HG03025 (cell line): ENCODE measurements around the gene BMPR2.
"Not testable (repeated sequence)": the region's sequence is repeated elsewhere in the genome, so short reads cannot be mapped to it uniquely, and the experiment has no call there.

ENCODE experiments used
- ATAC-seq: cut with Tn5 transposase; IDR thresholded peaks from one replicate; pipeline ENCODE4 v1.9.1; 2021; ENCODE audit warnings: mild to moderate bottlenecking, moderate library complexity; ENCODE audit not compliant: unreplicated experiment, low FRiP score

The BMPR2 gene

DNA sequence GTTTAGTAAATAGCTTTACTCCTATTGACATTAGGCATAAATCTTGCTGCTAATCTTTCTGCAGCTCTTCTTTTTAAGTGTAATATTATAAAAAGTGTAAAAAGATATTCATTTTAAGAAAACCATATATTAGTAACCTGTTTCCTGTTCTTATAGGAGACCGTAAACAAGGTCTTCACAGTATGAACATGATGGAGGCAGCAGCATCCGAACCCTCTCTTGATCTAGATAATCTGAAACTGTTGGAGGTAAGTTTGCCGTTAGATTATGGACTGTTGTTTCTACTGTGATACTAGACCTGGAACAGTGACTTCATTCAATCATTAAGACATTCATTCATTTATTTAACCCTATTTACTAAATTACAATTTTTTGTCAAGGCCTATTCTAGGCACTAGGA is 138.6 kb downstream of the BMPR2 start:
- no peak for ATAC-seq

DNA sequence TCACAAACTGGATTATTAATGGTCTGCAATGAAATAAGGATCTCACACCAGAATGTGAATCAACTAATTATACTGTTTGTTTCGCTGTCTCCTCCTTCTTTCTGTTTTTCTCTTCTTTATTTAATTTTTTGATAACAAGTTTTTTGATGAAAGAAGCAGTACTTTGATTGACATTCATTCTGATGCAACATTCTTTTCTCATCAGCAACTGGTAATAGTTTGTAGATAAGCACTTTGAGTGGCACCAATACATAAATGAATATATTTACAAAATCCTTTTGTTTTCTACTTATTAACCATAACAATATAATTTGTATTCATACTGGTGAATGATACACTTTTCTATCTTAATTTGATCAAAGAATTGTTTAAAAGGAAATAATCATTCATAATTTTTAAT is 143.3 kb downstream of the BMPR2 start:
- ATAC-seq, result no peak

DNA sequence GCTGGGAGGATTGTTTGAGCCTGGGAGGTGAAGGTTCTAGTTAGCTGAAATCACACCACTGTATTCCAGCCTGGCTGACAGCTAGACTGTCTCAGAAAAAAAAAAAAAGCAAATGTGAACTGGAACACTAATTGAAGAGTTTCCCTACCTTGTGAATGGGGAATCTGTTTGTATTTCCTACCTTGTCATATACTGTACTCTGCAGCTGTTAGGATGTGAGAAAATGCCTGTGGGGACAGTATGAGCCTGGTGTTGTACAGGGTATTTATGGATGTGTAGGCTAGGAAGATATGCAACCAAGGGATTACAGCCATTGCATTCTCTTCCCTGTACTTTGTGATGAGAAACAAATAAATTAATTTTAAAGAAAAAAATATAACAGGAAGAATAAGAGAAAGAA is 145.3 kb downstream of the BMPR2 start:
- no peak for ATAC-seq

DNA sequence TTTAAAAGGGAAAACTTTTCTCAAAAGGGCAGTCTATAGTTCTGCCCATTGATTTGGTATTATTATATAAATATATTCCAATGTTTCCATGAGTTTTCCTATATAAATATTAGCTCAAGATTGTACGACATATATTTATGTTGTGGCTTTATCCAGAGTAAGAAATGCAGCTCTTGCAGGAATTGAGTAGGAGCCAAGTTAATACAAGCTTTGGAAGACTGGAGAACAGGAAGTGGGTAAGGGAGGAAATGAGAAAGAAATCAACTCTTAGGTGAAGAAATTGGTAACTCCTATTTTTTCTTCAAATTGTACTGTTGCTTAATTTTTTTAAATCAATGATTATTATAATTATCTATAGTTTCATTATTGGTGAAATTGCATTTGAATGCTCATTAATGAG is 153.3 kb downstream of the BMPR2 start:
- ATAC-seq, result no peak

DNA sequence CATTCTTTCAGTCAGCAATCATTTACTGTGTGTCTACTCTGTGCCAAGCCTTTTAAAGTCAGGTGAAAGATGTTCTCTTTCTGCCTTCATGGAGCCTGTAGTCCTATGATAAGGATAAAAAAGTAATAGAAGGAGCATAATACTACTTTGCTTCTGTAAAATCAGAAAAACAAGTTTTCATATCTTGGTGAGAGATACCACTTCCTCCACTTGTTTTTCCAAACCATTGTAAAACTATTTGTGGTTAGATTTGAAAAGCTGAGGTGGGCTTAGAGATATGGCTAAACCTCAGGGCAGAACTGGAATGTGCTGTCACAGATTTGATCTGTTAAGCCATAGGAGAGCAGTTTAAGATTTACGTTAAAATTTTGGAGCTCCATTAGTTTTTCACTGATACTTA is 153.9 kb downstream of the BMPR2 start:
- no peak for ATAC-seq

DNA sequence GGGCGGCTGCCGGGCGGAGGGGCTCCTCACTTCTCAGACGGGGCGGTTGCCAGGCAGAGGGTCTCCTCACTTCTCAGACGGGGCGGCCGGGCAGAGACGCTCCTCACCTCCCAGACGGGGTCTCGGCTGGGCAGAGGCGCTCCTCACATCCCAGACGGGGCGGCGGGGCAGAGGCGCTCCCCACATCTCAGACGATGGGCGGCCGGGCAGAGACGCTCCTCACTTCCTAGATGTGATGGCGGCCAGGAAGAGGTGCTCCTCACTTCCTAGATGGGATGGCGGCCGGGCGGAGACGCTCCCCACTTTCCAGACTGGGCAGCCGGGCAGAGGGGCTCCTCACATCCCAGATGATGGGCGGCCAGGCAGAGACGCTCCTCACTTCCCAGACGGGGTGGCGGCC is 159.2 kb downstream of the BMPR2 start:
- not testable (repeated sequence) for ATAC-seq

DNA sequence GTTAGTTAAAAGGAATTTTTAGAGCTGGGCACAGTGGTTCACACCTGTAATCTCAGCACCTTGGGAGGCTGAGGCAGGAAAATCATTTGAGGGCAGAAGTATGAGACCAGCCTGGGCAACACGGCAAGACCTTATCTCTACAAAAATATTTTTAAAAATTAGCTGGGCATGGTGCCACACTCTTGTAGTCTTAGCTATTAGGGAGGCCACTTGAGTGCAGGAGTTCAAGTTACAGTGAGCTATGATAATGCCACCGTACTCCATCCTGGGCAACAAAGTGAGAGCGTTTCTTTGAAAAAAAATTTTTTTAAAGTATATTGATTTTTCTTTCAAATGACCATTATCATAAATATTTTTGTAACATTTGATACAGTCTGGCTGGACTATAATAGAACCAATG is 165.0 kb downstream of the BMPR2 start:
- no peak for ATAC-seq

DNA sequence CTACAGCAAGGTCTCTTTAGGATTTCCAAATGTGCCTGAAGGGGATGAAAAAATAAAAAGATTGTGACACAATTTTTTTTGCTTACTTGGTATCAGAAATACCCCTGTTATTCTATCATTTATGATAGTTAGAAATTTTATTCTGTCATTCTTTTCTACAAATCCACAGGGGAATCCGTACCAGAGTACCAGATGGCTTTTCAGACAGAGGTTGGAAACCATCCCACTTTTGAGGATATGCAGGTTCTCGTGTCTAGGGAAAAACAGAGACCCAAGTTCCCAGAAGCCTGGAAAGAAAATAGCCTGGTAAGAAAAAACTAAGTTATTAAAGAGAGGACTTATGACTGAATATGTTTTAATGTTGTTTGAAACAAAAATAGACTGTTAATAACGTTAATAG is 166.0 kb downstream of the BMPR2 start:
- no peak for ATAC-seq

DNA sequence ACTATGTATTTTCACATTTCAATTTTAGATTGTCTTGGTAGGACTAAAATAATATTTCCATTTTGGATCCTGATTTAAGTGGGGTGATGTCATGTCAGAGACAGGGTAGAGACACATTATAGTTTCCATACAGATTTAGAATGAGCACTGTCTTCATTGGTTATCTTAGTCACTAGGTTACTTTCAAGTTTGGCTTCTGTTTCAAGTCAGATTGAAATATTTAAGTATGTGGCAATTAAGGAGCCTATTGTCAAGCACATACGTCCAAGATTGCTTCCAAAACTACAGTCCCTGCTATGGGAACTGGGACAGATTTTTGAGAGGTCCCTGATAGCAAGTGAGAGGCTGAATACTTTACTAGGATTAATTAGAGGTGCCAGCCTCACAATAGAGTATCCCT is 169.4 kb downstream of the BMPR2 start:
- no peak for ATAC-seq

DNA sequence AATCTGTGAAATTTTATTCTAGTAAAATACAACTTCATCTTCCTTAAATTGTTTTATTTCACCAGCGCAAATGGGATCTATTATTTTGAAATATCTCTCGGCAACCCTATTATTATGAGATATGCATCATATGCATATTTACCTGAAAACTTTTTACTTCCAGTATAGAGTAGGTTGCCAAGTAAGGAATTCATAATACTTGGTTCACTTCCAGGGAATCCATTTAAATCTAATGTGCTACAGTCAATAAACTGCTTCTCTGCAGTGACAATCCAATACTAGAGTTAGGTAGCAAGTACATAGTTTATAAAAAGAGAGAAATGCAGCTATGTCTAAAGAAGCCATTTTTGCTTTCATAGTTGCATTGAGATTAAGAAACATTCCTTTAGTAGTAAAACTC is 169.8 kb downstream of the BMPR2 start:
- ATAC-seq, result no peak

DNA sequence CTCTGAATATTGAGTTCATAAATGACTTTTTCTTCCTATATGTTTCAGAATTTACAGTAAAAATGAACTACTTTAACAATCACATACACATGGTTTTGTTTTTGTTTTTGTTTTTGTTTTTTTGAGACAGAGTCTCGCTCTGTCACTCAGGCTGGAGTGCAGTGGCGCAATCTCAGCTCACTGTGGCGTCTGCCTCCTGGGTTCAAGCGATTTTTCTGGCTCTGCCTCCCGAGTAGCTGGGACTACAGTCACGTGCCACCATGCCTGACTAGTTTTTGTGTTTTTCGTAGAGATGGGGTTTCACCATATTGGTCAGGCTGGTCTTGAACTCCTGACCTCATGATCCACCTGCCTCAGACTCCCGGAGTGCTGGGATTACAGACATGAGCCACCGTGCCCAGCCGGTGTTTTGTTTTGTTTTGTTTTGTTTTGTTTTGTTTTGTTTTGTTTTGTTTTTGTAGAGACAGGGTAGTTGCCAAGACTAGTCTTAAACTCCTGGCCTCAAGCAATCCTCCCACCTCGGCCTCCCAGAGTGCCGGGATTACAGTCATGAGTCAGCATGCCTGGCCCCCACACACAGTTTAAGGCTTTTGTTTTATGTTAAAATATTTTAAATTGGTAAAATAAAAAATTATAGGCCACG is 170.5 kb downstream of the BMPR2 start:
- ATAC-seq, result not testable (repeated sequence)

DNA sequence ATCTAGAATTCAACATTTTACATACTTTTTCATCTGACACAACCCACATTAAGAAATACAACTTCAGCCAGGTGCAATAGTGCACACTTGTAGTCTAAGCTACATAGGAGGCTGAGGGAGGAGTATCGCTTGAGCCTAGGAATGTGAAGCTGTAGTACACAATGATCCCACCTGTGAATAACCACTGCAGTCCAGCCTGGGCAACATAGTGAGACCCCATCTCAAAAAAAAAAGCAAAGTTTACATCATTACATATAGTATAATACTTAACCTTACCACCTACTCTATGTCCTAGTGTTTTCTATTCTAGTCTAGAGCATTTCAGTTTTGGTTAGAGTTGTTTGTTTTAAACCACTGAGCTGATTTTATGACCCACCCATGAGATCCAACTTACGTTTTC is 172.1 kb downstream of the BMPR2 start:
- no peak for ATAC-seq

DNA sequence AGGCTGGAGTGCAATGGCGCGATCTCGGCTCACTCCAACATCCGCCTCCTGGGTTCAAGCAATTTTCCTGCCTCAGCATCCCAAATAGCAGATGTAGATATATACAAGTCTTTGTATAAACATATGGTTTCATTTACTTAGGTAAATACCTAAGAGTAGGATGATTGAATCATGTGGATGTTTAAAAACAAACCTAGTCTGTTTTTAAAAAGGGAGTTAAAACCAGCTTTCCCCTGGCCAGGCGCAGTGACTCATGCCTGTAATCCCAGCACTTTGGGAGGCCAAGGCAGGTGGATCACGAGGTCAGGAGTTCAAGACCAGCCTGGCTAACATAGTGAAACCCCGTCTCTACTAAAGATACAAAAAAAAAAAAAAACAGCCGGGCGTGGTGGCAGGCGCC is 174.9 kb downstream of the BMPR2 start:
- ATAC-seq, result not testable (repeated sequence)

DNA sequence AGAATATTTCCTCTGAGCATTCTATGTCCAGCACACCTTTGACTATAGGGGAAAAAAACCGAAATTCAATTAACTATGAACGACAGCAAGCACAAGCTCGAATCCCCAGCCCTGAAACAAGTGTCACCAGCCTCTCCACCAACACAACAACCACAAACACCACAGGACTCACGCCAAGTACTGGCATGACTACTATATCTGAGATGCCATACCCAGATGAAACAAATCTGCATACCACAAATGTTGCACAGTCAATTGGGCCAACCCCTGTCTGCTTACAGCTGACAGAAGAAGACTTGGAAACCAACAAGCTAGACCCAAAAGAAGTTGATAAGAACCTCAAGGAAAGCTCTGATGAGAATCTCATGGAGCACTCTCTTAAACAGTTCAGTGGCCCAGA is 179.2 kb downstream of the BMPR2 start:
- ATAC-seq, result no peak

DNA sequence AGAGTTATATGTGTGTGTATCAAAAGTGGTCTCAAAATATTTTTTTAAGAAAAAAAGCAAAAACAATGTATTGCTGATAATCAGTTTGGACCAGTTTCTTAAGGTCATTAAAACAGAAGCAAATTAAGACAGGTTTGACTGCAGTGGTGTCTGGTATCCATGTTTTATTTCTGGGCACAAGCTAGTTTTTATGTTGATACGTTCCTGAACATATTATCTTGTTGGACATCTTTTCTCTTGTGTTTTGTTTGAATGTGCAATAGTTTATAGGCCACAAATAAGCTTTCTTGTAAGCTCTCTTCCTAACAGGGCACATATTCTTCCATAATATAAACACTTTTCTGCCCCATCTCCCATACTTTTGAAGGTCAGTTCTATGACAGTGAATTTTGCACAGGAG is 184.1 kb downstream of the BMPR2 start:
- ATAC-seq, result no peak

DNA sequence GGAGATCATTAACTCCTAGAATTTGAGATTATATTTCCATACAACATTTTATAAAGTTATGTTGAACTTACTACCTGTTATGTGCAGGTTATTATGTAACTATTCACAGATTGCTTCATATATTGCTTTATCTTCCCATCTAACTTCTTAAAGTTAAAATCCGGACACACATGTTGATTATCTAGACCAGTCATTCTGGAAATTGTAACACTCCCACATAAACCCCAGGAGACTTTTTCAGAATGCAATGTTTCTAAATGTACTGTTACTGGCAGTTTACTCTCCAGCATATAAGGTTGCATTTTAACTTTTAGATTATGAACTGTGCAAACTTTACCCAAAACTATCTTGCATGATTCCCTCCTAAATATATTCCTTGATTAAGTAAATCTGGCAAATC is 188.1 kb downstream of the BMPR2 start:
- ATAC-seq, result no peak

DNA sequence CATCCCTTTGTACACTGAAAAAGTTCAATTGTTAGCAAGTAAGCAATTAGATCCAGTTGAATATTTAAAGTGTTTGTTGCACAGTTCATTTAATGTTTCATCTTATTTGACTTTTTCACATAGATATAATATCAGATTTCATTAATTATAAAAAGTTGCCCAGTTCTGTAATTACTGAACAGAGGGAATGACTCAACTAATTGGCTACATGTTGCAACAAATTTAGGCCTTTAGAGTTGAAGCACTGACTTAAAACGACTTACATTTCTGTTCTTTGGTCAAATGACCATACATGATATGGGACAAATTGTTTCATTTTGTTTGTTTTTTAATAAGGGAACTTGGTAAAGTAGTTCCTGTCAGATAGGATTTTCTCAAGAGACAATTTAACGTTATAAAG is 190.2 kb downstream of the BMPR2 start:
- no peak for ATAC-seq

DNA sequence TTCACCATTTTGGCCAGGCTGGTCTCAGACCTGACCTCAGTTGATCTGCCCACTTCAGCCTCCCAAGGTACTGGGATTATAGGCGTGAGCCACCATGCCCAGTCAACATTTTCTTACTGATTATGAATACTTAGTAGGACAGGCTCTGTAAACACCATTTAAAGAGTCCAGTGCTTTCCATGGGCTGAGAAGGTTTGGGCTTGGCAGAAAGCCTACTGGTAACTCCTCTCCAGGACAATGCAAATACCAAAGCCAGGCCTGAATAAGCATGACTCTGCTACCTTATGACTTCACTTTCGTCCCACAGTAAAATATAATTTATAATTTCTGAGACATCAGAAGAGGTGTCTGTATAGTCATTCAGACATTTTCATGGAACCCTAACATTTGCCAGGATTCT is 198.4 kb downstream of the BMPR2 start:
- no peak for ATAC-seq

DNA sequence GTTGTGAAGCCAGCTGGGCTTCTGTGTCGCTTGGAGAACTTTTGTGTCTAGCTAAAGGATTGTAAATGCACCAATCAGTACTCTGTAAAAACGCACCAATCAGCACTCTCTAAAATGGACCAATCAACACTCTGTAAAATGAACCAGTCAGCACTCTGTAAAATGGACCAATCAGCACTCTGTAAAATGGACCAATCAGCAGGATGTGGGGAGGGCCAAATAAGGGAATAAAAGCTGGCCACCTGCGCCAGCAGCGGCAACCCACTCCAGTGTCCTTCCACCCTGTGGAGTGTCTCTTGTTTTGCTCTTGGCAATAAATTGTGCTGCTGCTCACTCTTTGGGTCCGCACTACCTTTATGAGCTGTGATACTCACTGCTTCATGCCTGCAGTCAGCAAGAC is 199.1 kb downstream of the BMPR2 start:
- ATAC-seq, result not testable (repeated sequence)

DNA sequence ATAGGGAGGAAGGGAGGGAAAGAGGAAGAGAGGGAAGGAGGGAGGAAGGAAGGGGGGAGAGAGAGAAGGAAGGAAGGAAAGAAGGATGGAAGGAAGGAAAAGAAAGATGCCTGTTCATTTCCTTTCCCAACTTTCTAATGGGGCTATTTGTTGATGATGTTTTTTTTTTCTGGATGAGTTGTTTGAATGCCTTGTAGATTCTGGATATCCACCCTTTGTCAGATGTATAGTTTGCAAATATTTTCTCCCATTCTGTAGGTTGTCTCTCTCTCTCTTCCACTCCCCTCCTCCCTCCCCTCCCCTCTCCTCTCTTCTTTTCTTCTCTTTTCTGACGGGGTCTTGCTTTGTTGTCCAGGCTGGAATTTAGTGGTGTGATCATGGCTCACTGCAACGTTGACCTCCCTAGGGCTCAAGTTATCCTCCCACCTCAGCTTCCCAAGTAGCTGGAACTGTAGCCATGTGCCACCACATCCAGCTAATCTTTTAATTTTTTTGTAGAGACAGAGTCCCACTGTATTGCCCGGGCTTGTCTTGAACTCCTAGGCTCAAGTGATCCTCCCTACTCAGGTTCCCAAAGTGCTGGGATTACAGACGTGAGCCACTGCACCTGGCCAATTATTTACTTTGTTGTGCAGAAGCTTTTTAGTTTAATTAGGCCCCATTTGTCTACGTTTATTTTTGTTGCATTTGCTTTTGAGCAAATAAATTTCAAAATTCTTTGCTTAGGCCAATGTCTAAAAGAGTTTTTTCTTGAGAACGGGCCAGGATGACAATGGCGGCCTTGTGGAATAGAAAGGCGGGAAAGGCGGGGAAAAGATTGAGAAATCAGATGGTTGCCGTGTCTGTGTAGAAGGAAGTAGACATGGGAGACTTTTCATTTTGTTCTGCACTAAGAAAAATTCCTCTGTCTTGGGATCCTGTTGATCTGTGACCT is 201.4 kb downstream of the BMPR2 start:
- ATAC-seq, result no peak

DNA sequence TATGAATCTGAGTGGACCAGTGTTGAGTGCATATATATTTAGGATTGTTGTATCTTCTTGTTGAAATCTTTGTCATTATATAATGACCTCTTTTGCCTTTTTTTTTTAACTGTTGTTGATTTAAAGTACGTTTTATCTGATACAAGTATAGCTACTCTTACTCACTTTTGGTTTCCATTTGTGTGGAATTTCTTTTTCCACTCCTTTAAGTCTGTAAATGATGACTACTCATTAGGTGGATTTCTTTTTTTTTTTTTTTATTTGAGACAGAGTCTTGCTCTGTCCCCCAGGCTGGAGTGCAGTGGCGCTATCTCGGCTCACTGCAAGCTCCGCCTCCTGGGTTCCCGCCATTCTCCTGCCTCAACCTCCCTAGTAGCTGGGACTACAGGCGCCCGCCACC is 206.7 kb downstream of the BMPR2 start:
- ATAC-seq, result not testable (repeated sequence)

DNA sequence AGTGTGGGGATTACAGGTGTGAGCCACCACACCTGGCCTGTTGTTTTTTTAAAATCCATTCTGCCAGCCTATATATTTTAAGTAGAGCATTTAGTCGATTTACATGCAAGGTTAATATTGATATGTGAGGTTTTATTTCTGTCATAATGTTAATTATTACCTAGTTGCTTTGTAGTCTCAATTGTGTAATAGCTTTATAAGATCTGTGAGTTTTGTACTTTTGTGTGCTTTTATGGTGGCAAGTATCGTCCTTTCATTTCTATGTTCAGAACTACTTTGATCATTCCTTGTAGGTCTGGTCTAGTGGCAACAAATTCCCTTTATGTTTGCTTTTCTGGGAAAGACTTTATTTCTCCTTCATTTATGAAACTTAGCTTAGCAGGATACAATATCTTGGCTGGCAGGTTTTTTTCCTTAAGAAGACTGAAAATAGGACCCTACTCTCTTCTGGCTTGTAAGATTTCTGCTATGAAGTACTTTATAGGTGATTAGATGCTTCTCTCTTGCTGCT is 207.6 kb downstream of the BMPR2 start:
- no peak for ATAC-seq
